GM21737 (cell line): ENCODE data around the gene CLEC3B.

ENCODE experiments used
- ATAC-seq: cut with Tn5 transposase; IDR thresholded peaks from one replicate; pipeline ENCODE4 v1.9.1; 2021; ENCODE audit warnings: mild to moderate bottlenecking, moderate library complexity; ENCODE audit not compliant: unreplicated experiment

CLEC3B gene

GRCh38 chr3:45003406-45003805, 22.7 kb upstream of the CLEC3B start:
- no peak for ATAC-seq

GRCh38 chr3:45003859-45004258, 22.2 kb upstream of the CLEC3B start:
- no peak for ATAC-seq

GRCh38 chr3:45007091-45007490, 19.0 kb upstream of the CLEC3B start:
- no peak for ATAC-seq

GRCh38 chr3:45008117-45008516, 18.0 kb upstream of the CLEC3B start:
- no peak for ATAC-seq

GRCh38 chr3:45009868-45010267, 16.2 kb upstream of the CLEC3B start:
- no peak for ATAC-seq

GRCh38 chr3:45010811-45011333, 15.2 kb upstream of the CLEC3B start:
- ATAC-seq: no peak

- no peak for ATAC-seq
Observed at GRCh38 chr3:45011756-45012508, 14.2 kb upstream of the CLEC3B start.

GRCh38 chr3:45012577-45012976, 13.5 kb upstream of the CLEC3B start:
- ATAC-seq: no peak

- ATAC-seq: no peak
Observed at GRCh38 chr3:45016916-45017315, 9.2 kb upstream of the CLEC3B start.

GRCh38 chr3:45017821-45018220, 8.3 kb upstream of the CLEC3B start:
- ATAC-seq: no peak

GRCh38 chr3:45020534-45020933, 5.6 kb upstream of the CLEC3B start:
- ATAC-seq: no peak

GRCh38 chr3:45021524-45022297, 4.4 kb upstream of the CLEC3B start:
- ATAC-seq: no peak

GRCh38 chr3:45023675-45024074, 2.4 kb upstream of the CLEC3B start:
- no peak for ATAC-seq

GRCh38 chr3:45024542-45025255, 1.4 kb upstream of the CLEC3B start:
- ATAC-seq: no peak

- ATAC-seq: no peak
Observed at GRCh38 chr3:45026957-45027356, 854 bp downstream of the CLEC3B start.

GRCh38 chr3:45027441-45027840, 1.3 kb downstream of the CLEC3B start:
- no peak for ATAC-seq

GRCh38 chr3:45029216-45029615, 3.1 kb downstream of the CLEC3B start:
- ATAC-seq: no peak

- ATAC-seq: no peak
Observed at GRCh38 chr3:45029661-45030060, 3.6 kb downstream of the CLEC3B start.

- ATAC-seq: no peak
Observed at GRCh38 chr3:45031531-45031930, 5.4 kb downstream of the CLEC3B start.

- no peak for ATAC-seq
Observed at GRCh38 chr3:45032113-45032512, 6.0 kb downstream of the CLEC3B start.

GRCh38 chr3:45033791-45034190, 7.7 kb downstream of the CLEC3B start:
- ATAC-seq: no peak
